Amygdala (tissue), 56 donors: ENCODE results near the gene OAS2.

Experiments used
- DNase-seq, 56 donors: peaks; one replicate each; lab custom pipeline; 2025; lab: John Stamatoyannopoulos, UW

Gene OAS2

GRCh38 chr12:112978163-112979040 is at the start of gene OAS2:
Gene OAS2, plus strand, starts transcription at chr12:112978519. Its CDS starts 90 bp downstream, at chr12:112978609.
- peak in 10 of 56 donors; percentile 2 to 40 (median 18) for DNase-seq

DNA sequence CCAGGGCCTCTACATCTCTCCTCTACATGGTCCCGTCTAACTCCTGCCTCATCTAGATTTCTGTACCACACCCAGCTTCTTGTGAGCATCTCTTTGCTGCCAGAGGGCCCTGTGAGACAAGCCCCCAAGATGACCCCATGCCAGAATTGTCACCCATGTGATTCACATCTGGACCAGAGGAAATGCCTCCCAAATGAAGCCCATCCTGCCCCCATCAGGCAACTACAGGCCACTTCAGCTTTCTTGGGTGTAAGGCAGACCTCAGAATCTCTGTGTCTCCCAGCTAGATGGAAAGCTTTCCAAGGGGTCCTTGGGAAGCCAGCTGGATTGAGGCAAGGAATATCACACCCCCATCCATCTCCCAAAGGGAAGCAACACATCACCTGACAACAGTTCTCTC is 49.3 kb upstream of the OAS2 start:
- no peak for DNase-seq

GRCh38 chr12:112929715-112930114 is 48.6 kb upstream of the OAS2 start:
- DNase-seq, result no peak

DNA sequence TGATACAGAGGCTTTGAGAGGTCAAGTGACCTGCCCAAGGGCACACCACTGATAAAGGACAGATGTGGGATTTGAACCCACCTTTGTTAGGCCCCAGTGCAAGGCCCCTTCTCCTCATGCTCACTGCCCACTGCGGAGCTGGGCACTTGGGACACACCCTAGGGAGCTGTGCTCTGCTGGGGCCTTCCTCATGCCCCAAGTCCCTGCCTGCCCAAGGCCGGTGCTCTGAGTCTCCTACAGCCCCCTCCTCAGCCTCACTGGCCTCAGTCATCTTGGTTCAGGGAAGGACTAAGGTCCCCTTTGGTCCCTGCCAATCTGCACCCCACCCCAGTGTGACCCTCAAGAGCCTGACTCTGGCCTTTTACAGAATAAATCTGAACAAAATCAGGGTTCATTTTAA is 48.0 kb upstream of the OAS2 start:
- DNase-seq, result no peak

- no peak for DNase-seq
These were observed 45.7 kb upstream of the OAS2 start for GRCh38 chr12:112932485-112933128.

DNA sequence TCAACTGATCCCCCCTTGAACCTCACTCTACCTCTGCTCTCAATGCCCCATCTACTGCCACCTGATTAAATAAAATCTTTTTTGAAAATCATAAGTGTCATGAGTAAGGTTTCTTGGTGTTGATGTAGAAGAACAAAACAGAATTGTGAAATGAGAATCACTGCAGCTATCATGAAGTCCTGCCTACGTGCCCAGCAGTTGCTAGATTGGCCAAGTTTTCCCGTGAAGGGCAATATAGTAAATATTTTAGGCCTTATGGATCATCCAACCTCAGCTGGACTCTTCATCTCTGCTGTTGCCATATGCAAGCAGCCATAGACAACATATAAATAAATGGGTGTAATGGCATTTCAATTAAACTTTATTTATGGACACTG is 45.2 kb upstream of the OAS2 start:
- no peak for DNase-seq

GRCh38 chr12:112936264-112936663 is 42.1 kb upstream of the OAS2 start:
- no peak for DNase-seq

DNA sequence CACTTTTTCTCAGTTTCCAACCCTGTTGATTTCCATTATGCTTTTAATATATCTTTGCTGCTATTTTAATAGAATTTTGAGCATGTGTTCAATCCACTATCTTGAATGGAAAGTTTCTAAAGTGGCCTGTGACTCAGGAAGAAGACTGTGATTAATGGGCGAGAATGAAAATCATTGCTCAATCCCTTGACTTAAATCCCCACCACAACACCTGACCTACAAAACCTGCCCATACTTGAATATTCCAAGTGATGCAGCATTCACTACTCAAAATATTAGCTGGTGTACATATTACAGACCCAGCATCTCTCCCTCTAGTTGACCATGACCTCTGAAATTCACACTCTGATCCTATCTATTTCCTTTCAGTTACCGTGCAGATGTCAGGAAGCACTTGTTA is 41.4 kb upstream of the OAS2 start:
- DNase-seq, result no peak

DNA sequence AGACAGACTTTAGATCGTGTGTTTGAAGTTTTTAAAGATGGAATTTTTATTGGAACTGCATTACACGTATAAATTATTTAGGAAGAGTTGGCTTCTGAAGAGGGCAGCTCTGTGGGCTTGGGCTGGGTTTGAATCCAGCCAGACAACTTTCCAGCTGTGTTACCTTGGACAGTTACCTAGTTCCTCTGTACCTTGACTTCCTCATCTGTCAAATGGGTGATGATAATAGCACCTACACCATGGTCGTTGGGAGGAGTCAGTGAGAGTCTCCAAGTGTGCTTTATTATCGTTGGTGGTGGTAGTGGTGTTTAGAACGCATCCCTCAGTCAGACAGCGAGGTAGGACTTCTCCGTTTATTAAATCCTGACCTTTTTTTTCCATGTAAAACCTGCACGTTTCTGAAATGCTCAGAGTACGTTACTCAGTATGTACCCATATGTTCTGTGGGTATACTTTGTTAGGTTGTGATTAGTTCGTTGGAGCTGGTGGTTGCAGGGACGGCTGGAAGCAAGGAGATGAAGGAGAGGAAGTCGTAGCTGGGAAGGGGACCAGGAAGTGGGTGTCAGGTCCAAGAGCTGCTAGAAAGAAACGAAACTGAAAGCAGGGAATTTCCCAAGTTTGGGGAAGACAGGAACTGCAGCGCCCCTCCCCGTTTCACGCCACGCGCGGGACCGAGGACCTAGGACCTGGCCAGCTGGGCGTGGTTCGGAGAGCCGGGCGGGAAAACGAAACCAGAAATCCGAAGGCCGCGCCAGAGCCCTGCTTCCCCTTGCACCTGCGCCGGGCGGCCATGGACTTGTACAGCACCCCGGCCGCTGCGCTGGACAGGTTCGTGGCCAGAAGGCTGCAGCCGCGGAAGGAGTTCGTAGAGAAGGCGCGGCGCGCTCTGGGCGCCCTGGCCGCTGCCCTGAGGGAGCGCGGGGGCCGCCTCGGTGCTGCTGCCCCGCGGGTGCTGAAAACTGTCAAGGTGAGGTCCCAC is 40.3 kb upstream of the OAS2 start, which contains the start of gene OAS3:
Gene OAS3, plus strand, starts transcription at position 734 of the 979 bp plus-strand sequence. Its CDS starts 57 bp downstream, at position 791.
- DNase-seq, result peak in 37 of 56 donors; percentile 7 to 61 (median 26)

DNA sequence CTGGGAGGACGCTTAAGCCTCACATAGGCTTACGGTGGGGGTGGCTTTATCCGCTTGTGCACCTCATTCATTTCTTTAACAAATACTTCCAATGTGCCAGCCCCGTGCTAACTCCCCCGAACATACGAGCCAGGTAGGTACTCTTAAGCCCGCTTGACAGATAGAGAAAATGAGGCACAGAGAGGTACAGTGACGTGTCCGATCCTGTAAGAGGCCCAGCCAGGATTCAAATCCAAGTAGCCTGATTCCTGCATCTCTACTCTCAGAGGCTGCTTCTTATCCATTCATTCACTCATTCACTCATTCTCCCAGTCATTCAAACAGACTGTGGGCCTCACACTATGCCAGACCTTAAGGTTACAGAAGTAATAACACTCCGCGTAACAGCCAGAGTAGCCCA is 39.6 kb upstream of the OAS2 start:
- no peak for DNase-seq

DNA sequence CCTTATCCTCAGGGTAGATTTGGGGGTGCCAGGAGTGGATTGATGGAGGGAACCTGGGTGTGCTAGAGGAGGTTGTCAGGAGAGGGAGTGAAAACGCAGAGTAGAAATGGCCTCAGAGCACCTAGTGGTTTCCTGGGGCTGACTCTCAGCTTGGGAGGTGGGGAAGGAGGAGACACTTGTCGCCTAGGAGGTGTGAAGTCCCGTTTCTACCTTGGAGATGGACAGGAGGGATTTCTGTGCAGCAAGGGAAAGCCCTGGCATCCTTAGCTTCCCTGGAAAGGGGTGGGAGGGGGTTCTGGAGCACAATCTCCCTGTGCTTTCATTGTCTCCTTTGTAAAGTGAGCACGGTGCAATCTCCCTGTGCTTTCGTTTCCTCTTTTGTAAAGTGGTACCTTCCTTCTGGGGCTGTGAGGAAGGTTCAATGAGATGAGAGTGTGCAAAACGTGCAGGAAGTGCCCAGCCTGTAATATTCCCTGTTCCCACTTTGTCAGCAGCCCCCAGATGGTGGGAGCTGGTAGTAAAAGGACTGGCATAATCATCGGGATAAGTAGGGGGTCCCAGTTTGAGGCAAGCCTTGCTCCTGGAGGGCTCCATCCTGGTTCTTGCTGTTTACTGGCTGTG is 38.4 kb upstream of the OAS2 start:
- no peak for DNase-seq

GRCh38 chr12:112941528-112942335 is 36.6 kb upstream of the OAS2 start:
- DNase-seq, result no peak

GRCh38 chr12:112942572-112942971 is 35.7 kb upstream of the OAS2 start:
- DNase-seq, result no peak

DNA sequence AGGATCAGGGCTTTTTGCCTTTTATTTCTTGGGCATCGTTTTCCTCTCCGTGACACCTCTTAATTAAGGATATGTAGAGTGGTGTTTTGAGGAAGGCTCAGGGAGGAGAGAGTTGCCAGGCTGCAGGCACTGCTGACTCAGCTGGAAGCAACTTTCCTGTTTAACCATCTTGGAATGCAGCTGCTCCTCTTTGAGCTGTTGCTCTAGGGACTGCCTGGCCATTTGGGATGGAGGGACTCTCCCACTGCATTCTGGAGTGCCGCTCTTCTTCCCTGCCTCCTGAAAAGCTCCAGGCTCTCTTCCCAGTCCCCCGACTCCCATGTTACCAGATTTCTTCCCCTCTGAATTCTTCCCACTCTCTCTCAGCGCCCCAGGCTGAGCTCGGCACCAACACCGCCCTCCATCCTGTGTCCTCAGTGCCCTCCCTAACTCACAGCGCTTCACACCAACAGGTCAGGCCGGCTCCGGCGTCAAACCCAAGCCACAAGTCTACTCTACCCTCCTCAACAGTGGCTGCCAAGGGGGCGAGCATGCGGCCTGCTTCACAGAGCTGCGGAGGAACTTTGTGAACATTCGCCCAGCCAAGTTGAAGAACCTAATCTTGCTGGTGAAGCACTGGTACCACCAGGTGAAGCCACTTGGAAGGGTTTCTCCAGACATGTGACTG is 34.2 kb upstream of the OAS2 start:
- DNase-seq, result no peak

GRCh38 chr12:112945515-112945914 is 32.8 kb upstream of the OAS2 start:
- DNase-seq, result no peak

- DNase-seq, result no peak
These were observed 31.9 kb upstream of the OAS2 start for GRCh38 chr12:112946236-112947000.

- no peak for DNase-seq
These were observed 31.0 kb upstream of the OAS2 start for GRCh38 chr12:112947314-112947713.

DNA sequence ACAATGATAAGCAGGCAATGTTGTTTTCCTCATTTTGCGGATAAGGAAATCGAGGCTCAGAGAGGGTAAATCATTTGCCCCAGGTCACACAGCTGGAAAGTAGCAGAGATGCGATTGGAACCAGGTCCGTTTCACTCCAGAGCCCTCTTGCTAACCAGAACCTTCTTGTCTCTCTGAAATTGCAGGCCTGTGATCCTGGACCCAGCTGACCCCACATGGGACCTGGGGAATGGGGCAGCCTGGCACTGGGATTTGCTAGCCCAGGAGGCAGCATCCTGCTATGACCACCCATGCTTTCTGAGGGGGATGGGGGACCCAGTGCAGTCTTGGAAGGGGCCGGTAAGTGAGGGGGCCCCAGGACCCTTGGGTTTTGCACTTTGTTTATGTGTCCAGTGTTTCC is 30.6 kb upstream of the OAS2 start:
- no peak for DNase-seq
